Parathyroid adenoma (tissue), 2 donors: ENCODE measurements around the gene CASP6.

ENCODE experiments used
- H2AFZ ChIP-seq: fragments of 300-600 bp; sonication (generic); one replicate; pipeline ENCODE4 v1.7.0; 2017; ENCODE audit warnings: antibody characterized with exemption, mild to moderate bottlenecking
- H3K27ac ChIP-seq: fragments of 300-600 bp; sonication (generic); one replicate; pipeline ENCODE4 v1.7.0; 2017
- H3K27me3 ChIP-seq: fragments of 300-600 bp; sonication (generic); one replicate; pipeline ENCODE4 v1.7.0; 2017; ENCODE audit warnings: low read length; ENCODE audit not compliant: control insufficient read depth, insufficient read depth
- H3K36me3 ChIP-seq: fragments of 300-600 bp; sonication (generic); one replicate; pipeline ENCODE4 v1.7.0; 2017; ENCODE audit warnings: low read length; ENCODE audit not compliant: control insufficient read depth, insufficient read depth
- H3K4me1 ChIP-seq: fragments of 300-600 bp; sonication (generic); one replicate; pipeline ENCODE4 v1.7.0; 2017; ENCODE audit warnings: control low read depth
- H3K4me2 ChIP-seq: fragments of 300-600 bp; sonication (generic); one replicate; pipeline ENCODE4 v1.7.0; 2017; ENCODE audit warnings: low read length
- H3K4me3 ChIP-seq: fragments of 300-600 bp; sonication (generic); one replicate; pipeline ENCODE4 v1.7.0; 2017; ENCODE audit warnings: low read depth, low read length
- H3K79me2 ChIP-seq: fragments of 300-600 bp; sonication (generic); one replicate; pipeline ENCODE4 v1.7.0; 2017; ENCODE audit warnings: control low read depth
- H3K9ac ChIP-seq: fragments of 300-600 bp; sonication (generic); one replicate; pipeline ENCODE4 v1.7.0; 2017; ENCODE audit warnings: mild to moderate bottlenecking
- H3K9me3 ChIP-seq: fragments of 300-600 bp; sonication (generic); one replicate; pipeline ENCODE4 v1.7.0; 2017; ENCODE audit warnings: low read length; ENCODE audit not compliant: control insufficient read depth
- TF ChIP-seq, protein P1 (sequence below): fragments of 300-600 bp; sonication (generic); IDR thresholded peaks from one replicate; pipeline ENCODE4 v1.7.0; 2017; ENCODE audit warnings: antibody characterized with exemption, mild to moderate bottlenecking
- donor health status: primary hyperparathyroidism.

Gene CASP6

DNA sequence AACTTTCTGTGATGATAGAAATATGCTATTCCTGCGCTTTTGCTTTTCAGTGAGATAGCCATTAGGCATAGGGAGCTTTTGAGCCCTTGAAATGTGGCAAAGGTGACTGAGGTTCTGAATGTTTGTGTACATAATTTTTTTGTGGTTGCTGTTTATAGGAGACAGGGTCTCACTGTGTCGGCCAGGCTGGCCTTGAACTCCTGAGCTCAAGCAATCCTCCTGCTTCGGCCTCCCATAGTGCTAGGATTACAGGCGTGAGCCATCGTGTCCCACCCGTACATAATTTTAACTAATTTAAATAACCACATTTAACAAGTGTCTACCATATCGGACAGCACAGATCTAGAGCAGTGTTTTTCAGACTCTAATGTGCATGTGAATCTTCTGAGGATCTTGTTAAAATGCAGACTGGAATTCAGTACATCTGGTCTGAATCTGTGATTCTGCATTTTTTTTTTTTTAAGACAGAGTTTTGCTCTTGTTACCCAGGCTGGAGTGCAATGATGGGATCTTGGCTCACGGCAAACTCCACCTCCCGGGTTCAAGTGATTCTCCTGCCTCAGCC is 45.3 kb downstream of the CASP6 start:
- no peak overlapping the region for H3K9ac ChIP-seq
- TF ChIP-seq, protein P1, sequence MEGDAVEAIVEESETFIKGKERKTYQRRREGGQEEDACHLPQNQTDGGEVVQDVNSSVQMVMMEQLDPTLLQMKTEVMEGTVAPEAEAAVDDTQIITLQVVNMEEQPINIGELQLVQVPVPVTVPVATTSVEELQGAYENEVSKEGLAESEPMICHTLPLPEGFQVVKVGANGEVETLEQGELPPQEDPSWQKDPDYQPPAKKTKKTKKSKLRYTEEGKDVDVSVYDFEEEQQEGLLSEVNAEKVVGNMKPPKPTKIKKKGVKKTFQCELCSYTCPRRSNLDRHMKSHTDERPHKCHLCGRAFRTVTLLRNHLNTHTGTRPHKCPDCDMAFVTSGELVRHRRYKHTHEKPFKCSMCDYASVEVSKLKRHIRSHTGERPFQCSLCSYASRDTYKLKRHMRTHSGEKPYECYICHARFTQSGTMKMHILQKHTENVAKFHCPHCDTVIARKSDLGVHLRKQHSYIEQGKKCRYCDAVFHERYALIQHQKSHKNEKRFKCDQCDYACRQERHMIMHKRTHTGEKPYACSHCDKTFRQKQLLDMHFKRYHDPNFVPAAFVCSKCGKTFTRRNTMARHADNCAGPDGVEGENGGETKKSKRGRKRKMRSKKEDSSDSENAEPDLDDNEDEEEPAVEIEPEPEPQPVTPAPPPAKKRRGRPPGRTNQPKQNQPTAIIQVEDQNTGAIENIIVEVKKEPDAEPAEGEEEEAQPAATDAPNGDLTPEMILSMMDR, result no peak
- no peaks in the 10 kb centered on the region for H3K27me3 ChIP-seq
- H3K4me1 ChIP-seq, result no peaks in the 10 kb centered on the region
- H3K79me2 ChIP-seq, result no peaks in the 10 kb centered on the region
- H3K4me2 ChIP-seq, result no peak overlapping the region
- H3K36me3 ChIP-seq, result no peaks in the 10 kb centered on the region
- no peak overlapping the region for H3K27ac ChIP-seq
- H3K9me3 ChIP-seq, result no peaks in the 10 kb centered on the region
- no peak overlapping the region for H3K4me3 ChIP-seq
- H2AFZ ChIP-seq, result no peak overlapping the region

DNA sequence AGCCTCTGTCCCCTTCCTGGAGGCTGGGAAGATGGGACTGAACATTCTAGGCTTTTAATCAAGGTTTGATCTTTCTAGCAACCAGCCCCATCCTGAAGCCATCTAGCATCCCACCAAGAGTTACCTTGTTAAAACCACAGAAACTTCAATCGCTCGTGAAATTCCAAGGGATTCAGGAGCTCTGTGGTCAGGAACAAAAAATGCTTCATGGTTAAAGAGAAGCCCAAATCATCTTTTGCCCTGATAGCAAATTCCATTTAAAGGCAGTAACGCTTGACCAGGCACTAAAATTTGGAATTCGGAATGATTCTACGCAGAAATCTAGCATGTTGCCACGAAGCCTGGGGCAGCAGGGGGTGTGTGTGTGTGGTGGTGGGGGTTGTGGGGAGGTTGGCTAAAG is 47.8 kb downstream of the CASP6 start:
- H3K27ac ChIP-seq, result no peak overlapping the region
- H3K27me3 ChIP-seq, result no peaks in the 10 kb centered on the region
- H3K79me2 ChIP-seq, result no peaks in the 10 kb centered on the region
- TF ChIP-seq, protein P1, result no peak
- H3K4me2 ChIP-seq, result no peak overlapping the region
- no peak overlapping the region for H3K9ac ChIP-seq
- no peaks in the 10 kb centered on the region for H3K9me3 ChIP-seq
- H3K36me3 ChIP-seq, result no peaks in the 10 kb centered on the region
- H3K4me1 ChIP-seq, result no peaks in the 10 kb centered on the region
- H2AFZ ChIP-seq, result no peak overlapping the region
- H3K4me3 ChIP-seq, result no peak overlapping the region

DNA sequence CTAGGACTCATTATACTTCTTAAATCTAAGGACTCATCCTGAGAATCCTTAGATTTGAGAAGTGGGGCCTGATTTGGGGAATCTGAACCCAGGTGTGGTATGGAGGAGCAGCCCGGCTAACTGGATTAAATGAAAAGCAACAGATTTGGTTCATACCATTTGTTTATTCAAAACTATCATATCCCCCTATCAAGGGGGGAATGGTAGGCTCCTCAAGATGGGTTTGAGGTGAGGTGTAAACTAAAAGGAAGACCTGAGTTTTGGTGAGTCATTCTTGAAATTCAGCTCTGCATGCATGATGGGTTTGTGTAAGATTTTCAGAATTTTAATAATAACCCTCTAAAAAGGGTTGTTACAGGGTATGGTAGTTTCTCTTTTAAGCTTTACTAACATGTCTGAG is 53.4 kb downstream of the CASP6 start:
- Histone ChIP-seq H2AFZ (no peak overlapping the region), H3K27me3 (no peaks in the 10 kb centered on the region), H3K9me3 (no peaks in the 10 kb centered on the region), H3K4me3 (no peak overlapping the region), H3K9ac (no peak overlapping the region), H3K4me2 (no peak overlapping the region), H3K27ac (no peak overlapping the region), H3K79me2 (no peaks in the 10 kb centered on the region), H3K36me3 (no peaks in the 10 kb centered on the region), H3K4me1 (no peaks in the 10 kb centered on the region)
- TF ChIP-seq, protein P1, result no peak

DNA sequence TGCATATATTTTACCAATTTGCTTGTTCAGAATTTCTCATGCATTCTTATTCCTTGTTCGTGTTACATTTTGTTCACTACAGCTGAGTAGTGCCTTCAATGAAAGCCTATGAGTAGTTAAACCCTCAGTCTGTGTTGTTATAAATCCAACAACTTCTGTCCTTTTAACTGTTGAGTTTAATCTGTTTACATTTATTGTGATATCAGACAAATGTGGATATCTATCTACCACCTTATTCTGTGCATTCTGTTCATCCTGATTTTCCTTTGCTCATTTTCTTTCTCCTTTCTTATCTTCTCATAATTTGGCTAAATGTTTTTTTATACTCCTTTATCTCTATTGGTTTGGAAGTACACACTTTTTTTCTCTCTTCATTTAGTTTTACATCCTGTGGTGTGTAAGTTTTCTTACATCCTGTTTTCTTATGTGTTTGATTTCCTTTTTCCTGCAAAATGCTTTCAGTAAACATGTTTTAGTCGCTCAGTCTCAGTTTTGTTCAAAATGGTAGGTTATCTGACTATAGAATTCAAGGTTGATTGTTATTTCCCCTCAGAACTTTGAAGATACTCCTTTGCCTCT is 54.2 kb downstream of the CASP6 start:
- H3K9me3 ChIP-seq, result no peaks in the 10 kb centered on the region
- no peak overlapping the region for H3K4me3 ChIP-seq
- no peaks in the 10 kb centered on the region for H3K27me3 ChIP-seq
- no peak overlapping the region for H3K27ac ChIP-seq
- no peaks in the 10 kb centered on the region for H3K36me3 ChIP-seq
- no peaks in the 10 kb centered on the region for H3K79me2 ChIP-seq
- H3K4me1 ChIP-seq, result no peaks in the 10 kb centered on the region
- no peak overlapping the region for H2AFZ ChIP-seq
- no peak overlapping the region for H3K9ac ChIP-seq
- H3K4me2 ChIP-seq, result no peak overlapping the region
- TF ChIP-seq, protein P1, result no peak
